Caco-2 (cell line): ENCODE measurements around the gene DAPK1. TPM values are rescaled to one million over a fixed set of nuclear protein-coding genes. Genes with fewer than 3 reads are reported as not detected.

Experiments
- BruUV-seq: library from RNA; stranded (reverse); fragments of 400-500 nt; replicated peaks from 2 replicates; lab custom pipeline; 2021; lab: Mats Ljungman, UMichigan
- CTCF ChIA-PET: fragments of 300-600 bp; sonication (Branson Sonifier 250); formaldehyde crosslinking; loops from one replicate; lab custom pipeline; 2022; ENCODE audit warnings: antibody characterized with exemption; lab: Charles Lee
- POLR2A ChIA-PET: fragments of 300-600 bp; sonication (Branson Sonifier 250); formaldehyde crosslinking; loops from one replicate; lab custom pipeline; 2022; ENCODE audit warnings: antibody characterized with exemption; lab: Charles Lee
- DNase-seq, 2 experiments: peaks; one replicate each; pipeline versions ENCODE4 v3.0.0 to v3.0.0-alpha.2; 2020 to 2022
- H3K27me3 ChIP-seq: replicated peaks from 2 replicates; pipeline ENCODE4 v1.6.0; 2011; ENCODE audit warnings: low read length; ENCODE audit not compliant: control insufficient read depth, insufficient read depth
- H3K36me3 ChIP-seq: 2 replicates; pipeline ENCODE4 v1.5.1; 2011; ENCODE audit warnings: low read length; ENCODE audit not compliant: control insufficient read depth, insufficient read depth
- H3K4me1 ChIP-seq: fragments of 250-450 bp; sonication (Bioruptor Pico); 2 replicates; pipeline ENCODE4 v1.5.1; 2020; ENCODE audit warnings: mild to moderate bottlenecking
- H3K4me3 ChIP-seq: 2 replicates; pipeline ENCODE4 v1.5.1; 2011; ENCODE audit warnings: low read depth, mild to moderate bottlenecking, control low read depth, low read length
- H3K9me3 ChIP-seq: fragments of 250-450 bp; sonication (Bioruptor Pico); 2 replicates; pipeline ENCODE4 v1.5.1; 2020; ENCODE audit warnings: mild to moderate bottlenecking, moderate library complexity
- H3K27ac Mint-ChIP-seq: one replicate; pipeline ENCODE4 v1.8.0; 2022; ENCODE audit warnings: mixed read lengths; ENCODE audit not compliant: unreplicated experiment
- H3K27me3 Mint-ChIP-seq: one replicate; pipeline ENCODE4 v1.8.0; 2022; ENCODE audit warnings: mixed read lengths; ENCODE audit not compliant: insufficient read depth, unreplicated experiment
- H3K36me3 Mint-ChIP-seq: one replicate; pipeline ENCODE4 v1.8.0; 2022; ENCODE audit warnings: mild to moderate bottlenecking, mixed read lengths; ENCODE audit not compliant: insufficient read depth, unreplicated experiment
- H3K4me1 Mint-ChIP-seq: one replicate; pipeline ENCODE4 v1.8.0; 2022; ENCODE audit warnings: low read depth, mixed read lengths; ENCODE audit not compliant: unreplicated experiment
- H3K4me3 Mint-ChIP-seq: one replicate; pipeline ENCODE4 v1.8.0; 2022; ENCODE audit warnings: mild to moderate bottlenecking, moderate library complexity, mixed read lengths; ENCODE audit not compliant: unreplicated experiment
- H3K9me3 Mint-ChIP-seq: one replicate; pipeline ENCODE4 v1.8.0; 2022; ENCODE audit warnings: mixed read lengths; ENCODE audit not compliant: unreplicated experiment
- intact Hi-C: fragments of 100-400 bp; cut with micrococcal nuclease; formaldehyde crosslinking; loops from one replicate; pipeline ENCODE4 v1.10.0; 2022; ENCODE audit not compliant: unreplicated experiment
- total RNA-seq: library from RNA; stranded (reverse); gene quantifications from 2 replicates; pipeline ENCODE4 v1.2.3, GENCODE V29; 2022
- TF ChIP-seq, protein P1 (sequence below), 2 experiments: fragments of 200-600 bp in 1 of 2; IDR thresholded peaks; 1 replicate in 1 of 2; 2 replicates in 1 of 2; pipeline versions ENCODE4 v1.5.1 to v1.8.0; 2011 to 2022; ENCODE audit warnings: antibody characterized with exemption in 1 of 2, control low read depth in 1 of 2, inconsistent platforms in 1 of 2, low read depth in 1 of 2, low read length in 1 of 2, mild to moderate bottlenecking in 1 of 2, moderate library complexity in 1 of 2; ENCODE audit not compliant: insufficient read depth in 1 of 2, severe bottlenecking in 1 of 2, unreplicated experiment in 1 of 2

DAPK1 gene
- total RNA-seq, 1 experiment from 2014 or later: 79.2 TPM

DNA sequence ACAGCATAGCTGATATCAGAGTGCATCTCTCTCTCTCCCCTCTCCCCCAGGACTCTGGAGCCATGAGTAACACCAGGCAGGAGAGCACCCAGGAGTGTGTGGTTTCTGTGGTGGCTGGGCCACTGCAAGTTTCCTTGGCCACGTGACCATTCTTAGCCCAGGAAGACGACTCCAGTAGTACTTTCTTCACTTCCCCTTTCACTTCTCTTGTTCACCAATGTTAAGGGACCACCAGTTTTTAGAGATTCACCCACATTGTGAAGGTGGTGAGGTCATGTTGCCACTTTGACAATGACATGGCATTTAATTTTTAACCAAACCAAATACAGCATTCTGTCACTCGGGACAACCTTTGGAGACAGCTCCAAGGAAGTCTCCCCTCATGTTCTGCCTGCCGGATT, 17.9 kb upstream of the DAPK1 start:
- DNase-seq: no peak
- no peaks in the 10 kb centered on the region for H3K36me3 ChIP-seq
- H3K4me1 Mint-ChIP-seq: no peaks in the 10 kb centered on the region
- no TSS peak for BruUV-seq
- H3K27me3 ChIP-seq: no peaks in the 10 kb centered on the region
- ChIA-PET CTCF (no interaction called here), POLR2A (no interaction called here)
- no peaks in the 10 kb centered on the region for H3K9me3 Mint-ChIP-seq
- H3K4me3 Mint-ChIP-seq: no peak overlapping the region
- H3K4me1 ChIP-seq: no peaks in the 10 kb centered on the region
- no peak overlapping the region for H3K27ac Mint-ChIP-seq
- H3K4me3 ChIP-seq: no peak overlapping the region
- intact Hi-C loops: no loop called here
- TF ChIP-seq, protein P1, sequence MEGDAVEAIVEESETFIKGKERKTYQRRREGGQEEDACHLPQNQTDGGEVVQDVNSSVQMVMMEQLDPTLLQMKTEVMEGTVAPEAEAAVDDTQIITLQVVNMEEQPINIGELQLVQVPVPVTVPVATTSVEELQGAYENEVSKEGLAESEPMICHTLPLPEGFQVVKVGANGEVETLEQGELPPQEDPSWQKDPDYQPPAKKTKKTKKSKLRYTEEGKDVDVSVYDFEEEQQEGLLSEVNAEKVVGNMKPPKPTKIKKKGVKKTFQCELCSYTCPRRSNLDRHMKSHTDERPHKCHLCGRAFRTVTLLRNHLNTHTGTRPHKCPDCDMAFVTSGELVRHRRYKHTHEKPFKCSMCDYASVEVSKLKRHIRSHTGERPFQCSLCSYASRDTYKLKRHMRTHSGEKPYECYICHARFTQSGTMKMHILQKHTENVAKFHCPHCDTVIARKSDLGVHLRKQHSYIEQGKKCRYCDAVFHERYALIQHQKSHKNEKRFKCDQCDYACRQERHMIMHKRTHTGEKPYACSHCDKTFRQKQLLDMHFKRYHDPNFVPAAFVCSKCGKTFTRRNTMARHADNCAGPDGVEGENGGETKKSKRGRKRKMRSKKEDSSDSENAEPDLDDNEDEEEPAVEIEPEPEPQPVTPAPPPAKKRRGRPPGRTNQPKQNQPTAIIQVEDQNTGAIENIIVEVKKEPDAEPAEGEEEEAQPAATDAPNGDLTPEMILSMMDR (IDR thresholded peaks at IDR 0.05; ENCODE audit: insufficient read depth in 1 of 2, low read depth in 1 of 2, low read length in 1 of 2, severe bottlenecking in 1 of 2, unreplicated experiment in 1 of 2): no peak
- no peaks in the 10 kb centered on the region for H3K9me3 ChIP-seq
- no peaks in the 10 kb centered on the region for H3K27me3 Mint-ChIP-seq
- H3K36me3 Mint-ChIP-seq: no peaks in the 10 kb centered on the region

DNA sequence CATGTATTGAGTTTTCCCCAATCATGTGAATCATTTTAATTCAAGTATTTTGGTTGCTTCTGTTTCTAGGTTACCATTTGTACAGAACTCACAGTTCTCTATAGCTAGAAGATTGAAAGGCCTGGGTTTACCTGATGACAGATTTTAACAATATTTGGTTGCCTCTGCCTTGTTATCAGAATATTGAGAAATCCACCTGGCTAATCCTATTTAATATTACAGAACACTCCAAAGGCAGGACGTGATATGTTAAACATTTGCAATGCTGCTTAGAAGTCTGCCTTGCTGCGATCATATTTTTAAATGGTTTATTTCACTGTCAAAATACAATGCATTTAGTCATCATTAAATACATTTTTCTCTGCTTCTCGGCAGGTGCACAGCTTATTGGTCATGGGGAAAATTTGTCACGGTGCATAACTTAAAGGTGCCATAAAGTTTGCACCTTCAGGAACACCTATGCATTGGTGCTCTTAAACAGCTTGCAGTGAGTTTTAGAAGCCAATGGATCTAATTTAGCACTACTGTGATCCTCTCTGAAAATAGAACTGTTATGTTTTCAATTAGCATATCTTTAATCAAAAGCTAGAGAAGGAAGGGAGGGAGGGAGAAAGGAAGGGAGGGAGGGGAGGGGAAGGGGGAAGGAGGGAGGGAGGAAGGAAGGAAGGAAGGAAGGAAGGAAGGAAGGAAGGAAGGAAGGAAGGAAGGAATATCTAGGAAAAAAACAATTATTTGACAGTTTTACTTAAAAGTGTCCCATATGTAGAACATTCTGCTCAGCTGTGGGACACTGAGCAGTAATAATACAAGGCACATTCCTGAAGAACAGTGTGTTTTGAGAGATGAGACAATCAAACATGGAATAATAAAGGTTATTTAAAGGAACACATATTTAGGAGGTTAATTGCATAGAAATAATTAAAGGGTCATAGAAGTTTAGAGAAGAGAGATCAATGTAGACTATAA, 15.5 kb upstream of the DAPK1 start:
- intact Hi-C loops: no loop called here
- BruUV-seq: no TSS peak
- H3K4me1 ChIP-seq: no peaks in the 10 kb centered on the region
- POLR2A ChIA-PET: no interaction called here
- Mint-ChIP-seq H3K27me3 (no peaks in the 10 kb centered on the region), H3K4me1 (no peaks in the 10 kb centered on the region), H3K9me3 (no peaks in the 10 kb centered on the region), H3K4me3 (no peak overlapping the region), H3K36me3 (no peaks in the 10 kb centered on the region), H3K27ac (no peak overlapping the region)
- DNase-seq: no peak
- CTCF ChIA-PET: no interaction called here
- H3K27me3 ChIP-seq: no peaks in the 10 kb centered on the region
- TF ChIP-seq, protein P1 (IDR thresholded peaks at IDR 0.05; ENCODE audit: insufficient read depth in 1 of 2, low read depth in 1 of 2, low read length in 1 of 2, severe bottlenecking in 1 of 2, unreplicated experiment in 1 of 2): no peak
- H3K4me3 ChIP-seq: no peak overlapping the region
- no peaks in the 10 kb centered on the region for H3K9me3 ChIP-seq
- no peaks in the 10 kb centered on the region for H3K36me3 ChIP-seq

DNA sequence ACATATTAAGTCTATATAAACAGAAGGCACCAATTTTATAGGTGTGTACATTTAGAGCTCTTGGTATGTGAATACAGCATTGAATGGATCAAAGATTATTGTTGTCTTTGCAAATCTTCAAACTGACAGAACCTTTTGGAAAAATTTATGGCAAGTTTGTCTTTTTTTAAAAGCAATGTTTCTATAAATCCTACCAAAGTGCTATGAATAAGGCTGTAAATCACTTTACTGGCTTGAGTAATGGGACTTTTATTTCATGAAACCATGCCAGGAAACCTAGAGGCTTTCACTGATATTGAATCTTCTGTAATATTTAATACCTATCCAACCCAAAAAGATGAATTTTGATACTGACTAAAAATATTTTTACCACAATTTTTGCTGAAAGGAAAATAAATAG, 7.4 kb upstream of the DAPK1 start:
- H3K27me3 Mint-ChIP-seq: no peaks in the 10 kb centered on the region
- H3K4me1 Mint-ChIP-seq: no peaks in the 10 kb centered on the region
- H3K4me3 Mint-ChIP-seq: no peak overlapping the region
- no peaks in the 10 kb centered on the region for H3K36me3 ChIP-seq
- intact Hi-C loops: no loop called here
- CTCF ChIA-PET: no interaction called here
- no peak for DNase-seq
- H3K9me3 Mint-ChIP-seq: no peaks in the 10 kb centered on the region
- no peaks in the 10 kb centered on the region for H3K27me3 ChIP-seq
- H3K36me3 Mint-ChIP-seq: no peaks in the 10 kb centered on the region
- H3K4me1 ChIP-seq: no peaks in the 10 kb centered on the region
- no peak overlapping the region for H3K27ac Mint-ChIP-seq
- no peak overlapping the region for H3K4me3 ChIP-seq
- POLR2A ChIA-PET: no interaction called here
- H3K9me3 ChIP-seq: no peaks in the 10 kb centered on the region
- TF ChIP-seq, protein P1 (IDR thresholded peaks at IDR 0.05; ENCODE audit: insufficient read depth in 1 of 2, low read depth in 1 of 2, low read length in 1 of 2, severe bottlenecking in 1 of 2, unreplicated experiment in 1 of 2): no peak
- no TSS peak for BruUV-seq
